SK-N-SH (cell line): ENCODE results near the gene MAN1B1. TPM values are rescaled to one million over a fixed set of nuclear protein-coding genes. Genes with fewer than 3 reads are reported as not detected.

Experiments used
- CTCF ChIA-PET: fragments of 300-600, 350-600 bp; formaldehyde crosslinking; extraction: SDS; loops from one replicate; lab custom pipeline; 2021; lab: Yijun Ruan, JAX
- POLR2A ChIA-PET: fragments of 350-600 bp; sonication (Branson Sonifier 250); formaldehyde crosslinking; extraction: SDS; loops from one replicate; lab custom pipeline; 2020; ENCODE audit warnings: antibody characterized with exemption, inconsistent platforms; lab: Yijun Ruan, JAX
- DNase-seq: peaks from one replicate; pipeline ENCODE4 v3.0.0; 2012
- H2AFZ ChIP-seq: fragments of 200-600 bp; sonication (generic); 2 replicates; pipeline ENCODE4 v1.8.1; 2016; ENCODE audit warnings: antibody characterized with exemption, mild to moderate bottlenecking, low read depth
- H3F3A ChIP-seq: fragments of 200-600 bp; sonication (generic); replicated peaks from 2 replicates; pipeline ENCODE3; 2016; ENCODE audit warnings: antibody characterized with exemption, mild to moderate bottlenecking; ENCODE audit not compliant: insufficient read depth
- H3K27ac ChIP-seq, 2 experiments: fragments of 200-500 bp in 1 of 2; fragments of 200-600 bp in 1 of 2; sonication (Bioruptor generic) in 1 of 2; sonication (generic), shearing (Covaris generic) in 1 of 2; 2 replicates each; pipeline versions ENCODE4 v1.5.1 to v1.6.1; 2014 to 2016; ENCODE audit warnings: low read depth in 2 of 2, inconsistent platforms in 1 of 2, low read length in 1 of 2, mild to moderate bottlenecking in 1 of 2, mixed read lengths in 1 of 2
- H3K27me3 ChIP-seq: fragments of 200-600 bp; sonication (generic), shearing (Covaris generic); 2 replicates; pipeline ENCODE4 v1.6.1; 2016; ENCODE audit warnings: mixed run types; ENCODE audit not compliant: insufficient read depth
- H3K36me3 ChIP-seq, 2 experiments: fragments of 200-500 bp in 1 of 2; fragments of 200-600 bp in 1 of 2; sonication (Bioruptor generic) in 1 of 2; sonication (generic) in 1 of 2; replicated peaks in 1 of 2; 2 replicates each; pipeline versions ENCODE3 to v1.5.1; 2014 to 2016; ENCODE audit warnings: low read length in 1 of 2, mild to moderate bottlenecking in 1 of 2; ENCODE audit not compliant: insufficient read depth in 2 of 2, control insufficient read depth in 1 of 2
- H3K4me1 ChIP-seq, 2 experiments: fragments of 200-500 bp in 1 of 2; fragments of 200-600 bp in 1 of 2; sonication (Bioruptor generic) in 1 of 2; sonication (generic), shearing (Covaris generic) in 1 of 2; 2 replicates each; pipeline versions ENCODE4 v1.5.1 to v1.6.1; 2014 to 2016; ENCODE audit warnings: low read depth in 1 of 2, low read length in 1 of 2, mixed run types in 1 of 2; ENCODE audit not compliant: insufficient read depth in 2 of 2, control insufficient read depth in 1 of 2
- H3K4me2 ChIP-seq: fragments of 200-600 bp; sonication (generic), shearing (Covaris generic); 2 replicates; pipeline ENCODE4 v1.6.1; 2017; ENCODE audit warnings: mixed run types
- H3K4me3 ChIP-seq, 2 experiments: fragments of 200-500 bp in 1 of 2; fragments of 200-600 bp in 1 of 2; sonication (Bioruptor generic) in 1 of 2; sonication (generic), shearing (Covaris generic) in 1 of 2; 2 replicates each; pipeline versions ENCODE4 v1.5.1 to v1.8.1; 2014 to 2016; ENCODE audit warnings: low read depth in 2 of 2, inconsistent platforms in 1 of 2, low read length in 1 of 2, mild to moderate bottlenecking in 1 of 2, mixed read lengths in 1 of 2, moderate library complexity in 1 of 2
- H3K79me2 ChIP-seq: fragments of 200-600 bp; sonication (generic); 2 replicates; pipeline ENCODE4 v1.8.1; 2017; ENCODE audit warnings: mild to moderate bottlenecking; ENCODE audit not compliant: insufficient read depth
- H3K9ac ChIP-seq: fragments of 200-600 bp; sonication (generic); 2 replicates; pipeline ENCODE4 v1.6.1; 2017; ENCODE audit warnings: mixed run types
- H3K9me2 ChIP-seq: fragments of 200-600 bp; sonication (generic); 2 replicates; pipeline ENCODE4 v1.6.1; 2017; ENCODE audit warnings: mixed run types
- H3K9me3 ChIP-seq: fragments of 200-600 bp; sonication (generic); 2 replicates; pipeline ENCODE4 v1.6.1; 2017; ENCODE audit warnings: mixed run types, mild to moderate bottlenecking, moderate library complexity
- H4K20me1 ChIP-seq: fragments of 200-600 bp; sonication (generic); 2 replicates; pipeline ENCODE4 v1.6.1; 2017; ENCODE audit warnings: mild to moderate bottlenecking, mixed run types; ENCODE audit not compliant: insufficient read depth
- CTCF ChIP-seq: fragments of 200-600 bp; sonication (generic); IDR thresholded peaks from 2 replicates; pipeline ENCODE4 v1.6.1; 2017; ENCODE audit warnings: antibody characterized with exemption, mild to moderate bottlenecking, moderate library complexity
- EP300 ChIP-seq, 2 experiments: IDR thresholded peaks; 2 replicates each; pipeline versions ENCODE4 v1.4.0 to v1.6.1; 2012; ENCODE audit warnings: borderline replicate concordance in 1 of 2, low read depth in 1 of 2, low read length in 1 of 2
- EZH2phosphoT487 ChIP-seq: fragments of 200-600 bp; sonication (generic); IDR thresholded peaks from 2 replicates; pipeline ENCODE4 v1.6.1; 2017; ENCODE audit warnings: low read depth, mixed run types, mild to moderate bottlenecking, antibody characterized with exemption, moderate library complexity, borderline replicate concordance
- MXI1 ChIP-seq: IDR thresholded peaks from 2 replicates; pipeline ENCODE4 v1.6.1; 2012; ENCODE audit warnings: mild to moderate bottlenecking, low read depth, low read length, improper control_type of control experiment
- NFIC ChIP-seq: IDR thresholded peaks from 2 replicates; pipeline ENCODE4 v1.4.0; 2012; ENCODE audit warnings: borderline replicate concordance
- POLR2AphosphoS5 ChIP-seq: IDR thresholded peaks from 2 replicates; pipeline ENCODE4 v1.6.1; 2012; ENCODE audit warnings: low read depth, low read length
- RAD21 ChIP-seq: IDR thresholded peaks from 2 replicates; pipeline ENCODE4 v1.6.1; 2012; ENCODE audit warnings: mild to moderate bottlenecking, low read length
- RFX5 ChIP-seq: IDR thresholded peaks from 2 replicates; pipeline ENCODE4 v1.6.1; 2012; ENCODE audit warnings: mild to moderate bottlenecking, improper control_type of control experiment, low read length
- TAF1 ChIP-seq: IDR thresholded peaks from 2 replicates; pipeline ENCODE4 v1.6.1; 2012; ENCODE audit warnings: low read depth, mild to moderate bottlenecking, low read length, moderate library complexity, borderline replicate concordance
- TCF12 ChIP-seq: IDR thresholded peaks from 2 replicates; pipeline ENCODE4 v1.4.0; 2012
- WGBS: methylation state at CpG from one replicate; pipeline ENCODE4 v1.1.6; 2017; ENCODE audit warnings: low lambda C conversion rate; 5-methylcytosine and 5-hydroxymethylcytosine counted together
- polyA plus RNA-seq, 3 experiments: library from polyadenylated mRNA; depleted of rRNA; stranded (reverse); fragments of >200 nt; gene quantifications; 2 replicates each; pipeline ENCODE4 v1.2.3, GENCODE V29; 2012
- TF ChIP-seq, protein P1 (sequence below): fragments of 150-350 bp; IDR thresholded peaks from 2 replicates; pipeline ENCODE4 v1.6.1; 2016; ENCODE audit warnings: mild to moderate bottlenecking, low read depth, low read length
- TF ChIP-seq, protein P2 (sequence below): IDR thresholded peaks from 2 replicates; pipeline ENCODE4 v1.6.1; 2012; ENCODE audit warnings: mild to moderate bottlenecking, low read depth, low read length, moderate library complexity
- TF ChIP-seq, protein P3 (sequence below): IDR thresholded peaks from 2 replicates; pipeline ENCODE4 v1.4.0; 2012; ENCODE audit warnings: low read depth, borderline replicate concordance

Gene MAN1B1
- polyA plus RNA-seq, 1 of the 3 experiments (the other 2 are of a cell fraction) = 57.8 TPM

DNA sequence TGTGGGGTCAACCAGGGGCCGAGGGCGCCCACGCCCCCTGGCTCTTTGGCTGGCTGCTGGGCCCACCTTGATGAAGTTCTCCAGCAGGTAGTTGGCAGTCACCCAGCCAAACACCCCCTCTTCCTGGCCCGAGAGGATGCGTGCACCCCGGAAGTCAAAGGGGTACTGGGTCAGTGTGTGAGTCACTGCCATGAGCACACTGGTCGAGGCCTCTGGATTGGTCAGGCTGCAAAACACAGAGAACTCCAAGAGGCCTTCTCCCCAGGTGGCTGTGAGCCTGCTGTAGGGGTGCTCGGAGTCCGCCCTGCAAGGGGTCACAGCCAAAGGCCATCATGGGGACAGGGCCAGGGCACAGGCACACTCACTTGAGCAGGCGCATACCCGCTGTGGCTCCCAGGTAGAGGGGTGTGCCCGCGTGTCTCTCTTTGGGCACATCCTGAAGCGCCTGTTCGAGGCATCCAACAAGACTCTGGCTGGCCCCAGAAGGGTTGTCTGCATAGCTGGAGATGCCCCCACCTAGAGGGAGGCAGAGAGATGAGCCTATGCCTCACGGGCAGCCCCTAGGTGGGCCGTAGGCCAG, 35.5 kb upstream of the MAN1B1 start (continued):
- TF ChIP-seq, protein P1, sequence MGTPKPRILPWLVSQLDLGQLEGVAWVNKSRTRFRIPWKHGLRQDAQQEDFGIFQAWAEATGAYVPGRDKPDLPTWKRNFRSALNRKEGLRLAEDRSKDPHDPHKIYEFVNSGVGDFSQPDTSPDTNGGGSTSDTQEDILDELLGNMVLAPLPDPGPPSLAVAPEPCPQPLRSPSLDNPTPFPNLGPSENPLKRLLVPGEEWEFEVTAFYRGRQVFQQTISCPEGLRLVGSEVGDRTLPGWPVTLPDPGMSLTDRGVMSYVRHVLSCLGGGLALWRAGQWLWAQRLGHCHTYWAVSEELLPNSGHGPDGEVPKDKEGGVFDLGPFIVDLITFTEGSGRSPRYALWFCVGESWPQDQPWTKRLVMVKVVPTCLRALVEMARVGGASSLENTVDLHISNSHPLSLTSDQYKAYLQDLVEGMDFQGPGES = no peak
- TF ChIP-seq MXI1 = no peak
- TF ChIP-seq TAF1 = no peak
- no peak for TF ChIP-seq EZH2phosphoT487
- TF ChIP-seq RFX5 = no peak

DNA sequence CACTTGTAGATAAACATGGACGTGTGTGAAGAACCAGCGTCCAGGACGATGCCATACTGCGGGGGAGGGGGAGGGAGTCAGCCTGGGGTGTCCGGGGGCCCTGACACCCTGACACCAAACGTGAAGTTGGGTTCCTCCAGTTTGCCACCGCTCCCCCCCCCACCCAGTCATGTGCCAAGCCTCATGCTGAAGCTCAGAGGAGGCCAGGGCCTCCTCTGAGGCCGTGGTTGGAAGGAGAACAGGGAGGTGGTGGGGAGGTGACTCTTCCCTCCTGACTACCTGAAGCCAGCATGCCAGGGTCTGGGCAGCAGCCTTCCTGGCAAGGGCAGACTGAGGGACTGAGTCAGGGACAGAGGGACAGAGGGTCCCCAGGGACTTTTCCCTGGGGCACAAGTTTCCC, 34.5 kb upstream of the MAN1B1 start:
- Histone ChIP-seq H3F3A (no peaks in the 10 kb centered on the region), H3K9me3 (no peaks in the 10 kb centered on the region), H3K27ac (no peak overlapping the region), H3K36me3 (no peaks in the 10 kb centered on the region), H3K9ac (no peak overlapping the region), H3K4me1 (peaks cover 0 to 35% of the 10 kb centered on the region in 2 experiments; a peak in 1 of 4 replicates), H3K79me2 (no peaks in the 10 kb centered on the region), H3K27me3 (0 out of 2 replicates have a peak, but pooled peaks cover 5% of the 10 kb centered on the region), H3K4me3 (no peak overlapping the region), H3K9me2 (no peaks in the 10 kb centered on the region), H2AFZ (no peak overlapping the region), H3K4me2 (no peak overlapping the region), H4K20me1 (no peaks in the 10 kb centered on the region)
- WGBS = 59% methylated on average over 6 of the region's 8 CpGs
- no peak for DNase-seq
- ChIA-PET CTCF (interaction anchor here (0.8 to 19.8 kb wide), 6 partner anchors 8 to 104 kb away, joined by 3 to 803 read pairs (median 4); partner anchors contain the start of genes ABCA2 and SAPCD2), POLR2A (no interaction called here)
- TF ChIP-seq NFIC = no peak
- no peak for TF ChIP-seq RAD21
- TF ChIP-seq TCF12 = no peak
- TF ChIP-seq POLR2AphosphoS5 = no peak
- TF ChIP-seq CTCF = no peak
- TF ChIP-seq EP300 (IDR thresholded peaks at IDR 0.05; ENCODE audit: borderline replicate concordance in 1 of 2, low read depth in 1 of 2, low read length in 1 of 2) = no peak
- TF ChIP-seq, protein P2, sequence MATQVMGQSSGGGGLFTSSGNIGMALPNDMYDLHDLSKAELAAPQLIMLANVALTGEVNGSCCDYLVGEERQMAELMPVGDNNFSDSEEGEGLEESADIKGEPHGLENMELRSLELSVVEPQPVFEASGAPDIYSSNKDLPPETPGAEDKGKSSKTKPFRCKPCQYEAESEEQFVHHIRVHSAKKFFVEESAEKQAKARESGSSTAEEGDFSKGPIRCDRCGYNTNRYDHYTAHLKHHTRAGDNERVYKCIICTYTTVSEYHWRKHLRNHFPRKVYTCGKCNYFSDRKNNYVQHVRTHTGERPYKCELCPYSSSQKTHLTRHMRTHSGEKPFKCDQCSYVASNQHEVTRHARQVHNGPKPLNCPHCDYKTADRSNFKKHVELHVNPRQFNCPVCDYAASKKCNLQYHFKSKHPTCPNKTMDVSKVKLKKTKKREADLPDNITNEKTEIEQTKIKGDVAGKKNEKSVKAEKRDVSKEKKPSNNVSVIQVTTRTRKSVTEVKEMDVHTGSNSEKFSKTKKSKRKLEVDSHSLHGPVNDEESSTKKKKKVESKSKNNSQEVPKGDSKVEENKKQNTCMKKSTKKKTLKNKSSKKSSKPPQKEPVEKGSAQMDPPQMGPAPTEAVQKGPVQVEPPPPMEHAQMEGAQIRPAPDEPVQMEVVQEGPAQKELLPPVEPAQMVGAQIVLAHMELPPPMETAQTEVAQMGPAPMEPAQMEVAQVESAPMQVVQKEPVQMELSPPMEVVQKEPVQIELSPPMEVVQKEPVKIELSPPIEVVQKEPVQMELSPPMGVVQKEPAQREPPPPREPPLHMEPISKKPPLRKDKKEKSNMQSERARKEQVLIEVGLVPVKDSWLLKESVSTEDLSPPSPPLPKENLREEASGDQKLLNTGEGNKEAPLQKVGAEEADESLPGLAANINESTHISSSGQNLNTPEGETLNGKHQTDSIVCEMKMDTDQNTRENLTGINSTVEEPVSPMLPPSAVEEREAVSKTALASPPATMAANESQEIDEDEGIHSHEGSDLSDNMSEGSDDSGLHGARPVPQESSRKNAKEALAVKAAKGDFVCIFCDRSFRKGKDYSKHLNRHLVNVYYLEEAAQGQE = no peak
- TF ChIP-seq, protein P3, sequence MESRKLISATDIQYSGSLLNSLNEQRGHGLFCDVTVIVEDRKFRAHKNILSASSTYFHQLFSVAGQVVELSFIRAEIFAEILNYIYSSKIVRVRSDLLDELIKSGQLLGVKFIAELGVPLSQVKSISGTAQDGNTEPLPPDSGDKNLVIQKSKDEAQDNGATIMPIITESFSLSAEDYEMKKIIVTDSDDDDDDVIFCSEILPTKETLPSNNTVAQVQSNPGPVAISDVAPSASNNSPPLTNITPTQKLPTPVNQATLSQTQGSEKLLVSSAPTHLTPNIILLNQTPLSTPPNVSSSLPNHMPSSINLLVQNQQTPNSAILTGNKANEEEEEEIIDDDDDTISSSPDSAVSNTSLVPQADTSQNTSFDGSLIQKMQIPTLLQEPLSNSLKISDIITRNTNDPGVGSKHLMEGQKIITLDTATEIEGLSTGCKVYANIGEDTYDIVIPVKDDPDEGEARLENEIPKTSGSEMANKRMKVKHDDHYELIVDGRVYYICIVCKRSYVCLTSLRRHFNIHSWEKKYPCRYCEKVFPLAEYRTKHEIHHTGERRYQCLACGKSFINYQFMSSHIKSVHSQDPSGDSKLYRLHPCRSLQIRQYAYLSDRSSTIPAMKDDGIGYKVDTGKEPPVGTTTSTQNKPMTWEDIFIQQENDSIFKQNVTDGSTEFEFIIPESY = no peak
